Measurements from ENCODE around the gene CLN6. TPM values are rescaled to one million over a fixed set of nuclear protein-coding genes. Genes with fewer than 3 reads are reported as not detected.

The CLN6 gene
- polyA plus RNA-seq, 4 donors, result 32.7 to 41.4 (median 33.9) TPM

Other genes starting within 250 kb of the CLN6 start
- 10 to 100 TPM; 40.5 to 50.8 (median 49.1) TPM for gene PIAS1, start 175.4 kb downstream of the CLN6 start, polyA plus RNA-seq (ENCODE audit: insufficient read length in 4 of 4)
- 10 to 100 TPM; 31.2 to 37.0 (median 34.5) TPM for gene CALML4, start 24.4 kb downstream of the CLN6 start, polyA plus RNA-seq (ENCODE audit: insufficient read length in 4 of 4)
- gene FEM1B, start 48.0 kb upstream of the CLN6 start, polyA plus RNA-seq (ENCODE audit: insufficient read length in 4 of 4), result 10 to 100 TPM; 52.1 to 65.6 (median 60.6) TPM
- gene ITGA11, start 202.4 kb upstream of the CLN6 start, polyA plus RNA-seq (ENCODE audit: insufficient read length in 4 of 4), result 1 to 10 TPM; 3.0 to 5.4 (median 4.2) TPM

Measured in right renal pelvis (tissue), 4 donors.